H1 (cell line): ENCODE measurements around the gene PLXNB1.

Source experiments
- BRCA1 ChIP-seq: IDR thresholded peaks from 2 replicates; pipeline ENCODE4 v1.6.1; 2012; ENCODE audit warnings: low read depth, low read length, improper control_type of control experiment
- CTCF ChIP-seq, 3 experiments: IDR thresholded peaks; 1 replicate in 2 of 3; 2 replicates in 1 of 3; pipeline versions ENCODE4 v1.5.1 to v1.6.1; 2011; ENCODE audit warnings: low read length in 3 of 3, mild to moderate bottlenecking in 3 of 3, inconsistent platforms in 2 of 3, low read depth in 1 of 3, moderate library complexity in 1 of 3; ENCODE audit not compliant: insufficient read depth in 1 of 3; ENCODE audit errors: control extremely low read depth in 1 of 3
- GABPA ChIP-seq: IDR thresholded peaks from 2 replicates; pipeline ENCODE4 v1.6.1; 2011; ENCODE audit warnings: mild to moderate bottlenecking, low read length, moderate library complexity, borderline replicate concordance; ENCODE audit not compliant: insufficient read depth
- KDM1A ChIP-seq: fragments of 200-600, 300-600 bp; sonication (generic); IDR thresholded peaks from 2 replicates; pipeline ENCODE4 v1.7.1; 2016; ENCODE audit warnings: mild to moderate bottlenecking, low read length, borderline replicate concordance
- MAFK ChIP-seq: IDR thresholded peaks from 2 replicates; pipeline ENCODE4 v1.6.1; 2012; ENCODE audit warnings: low read depth, mild to moderate bottlenecking, improper control_type of control experiment, low read length
- PHF8 ChIP-seq: fragments of 200-600 bp; sonication (generic); conservative IDR thresholded peaks from 2 replicates; pipeline ENCODE4 v1.7.1; 2012; ENCODE audit warnings: low read depth, mild to moderate bottlenecking, inconsistent platforms, low read length, moderate library complexity
- POLR2A ChIP-seq, 2 experiments: IDR thresholded peaks; 1 replicate in 1 of 2; 2 replicates in 1 of 2; pipeline ENCODE4 v1.6.1; 2011; ENCODE audit warnings: low read depth in 2 of 2, low read length in 2 of 2, mild to moderate bottlenecking in 2 of 2; ENCODE audit errors: control extremely low read depth in 1 of 2
- POLR2AphosphoS5 ChIP-seq: IDR thresholded peaks from 2 replicates; pipeline ENCODE4 v1.6.1; 2011; ENCODE audit warnings: low read depth, low read length
- RFX5 ChIP-seq: IDR thresholded peaks from 2 replicates; pipeline ENCODE4 v1.6.1; 2011; ENCODE audit warnings: low read depth, low read length, improper control_type of control experiment, borderline replicate concordance
- SP1 ChIP-seq: IDR thresholded peaks from 2 replicates; pipeline ENCODE4 v1.6.1; 2011; ENCODE audit warnings: low read depth, low read length
- TAF1 ChIP-seq: IDR thresholded peaks from 2 replicates; pipeline ENCODE4 v1.6.1; 2011; ENCODE audit warnings: mild to moderate bottlenecking, low read depth, low read length
- USF2 ChIP-seq: IDR thresholded peaks from 2 replicates; pipeline ENCODE4 v1.6.1; 2011; ENCODE audit warnings: low read length, improper control_type of control experiment

GRCh38 chr3:48387634-48388033 lies 42.3 kb downstream of the PLXNB1 start:
- TF ChIP-seq CTCF (IDR thresholded peaks at IDR 0.05; ENCODE audit: control extremely low read depth in 1 of 3, insufficient read depth in 1 of 3, low read depth in 1 of 3, low read length in 3 of 3) = no peak
- no peak for TF ChIP-seq GABPA
- no peak for TF ChIP-seq MAFK
- no peak for TF ChIP-seq BRCA1
- TF ChIP-seq PHF8 = no peak
- no peak for TF ChIP-seq KDM1A
- TF ChIP-seq POLR2AphosphoS5 = no peak
- TF ChIP-seq POLR2A (IDR thresholded peaks at IDR 0.05; ENCODE audit: control extremely low read depth in 1 of 2, low read depth in 2 of 2, low read length in 2 of 2) = no peak
- no peak for TF ChIP-seq TAF1
- TF ChIP-seq SP1 = no peak
- no peak for TF ChIP-seq RFX5
- no peak for TF ChIP-seq USF2
